Left lung (tissue), 10 donors: ENCODE data around the gene DLG1. TPM values are rescaled to one million over a fixed set of nuclear protein-coding genes. Genes with fewer than 3 reads are reported as not detected.

ENCODE experiments used
- ATAC-seq: fragments of 200-7000 bp; cut with Tn5 transposase; one replicate; pipeline ENCODE4 v1.9.1; 2020; ENCODE audit warnings: moderate library complexity
- DNase-seq, 4 donors: peaks; one replicate each; pipeline ENCODE4 v3.0.0-alpha.2; 2013 to 2020
- H3K27ac ChIP-seq, 2 donors: fragments of 200-600 bp; sonication (generic) in 1 of 2; one replicate each; pipeline versions ENCODE4 v1.5.0 to v1.8.0; 2020 to 2021
- H3K27me3 ChIP-seq, 2 donors: fragments of 200-600 bp; sonication (generic) in 1 of 2; one replicate each; pipeline versions ENCODE4 v1.5.0 to v1.8.0; 2020 to 2021
- H3K36me3 ChIP-seq, 2 donors: fragments of 200-600 bp; sonication (generic) in 1 of 2; one replicate each; pipeline versions ENCODE4 v1.5.0 to v1.8.0; 2020 to 2021
- H3K4me1 ChIP-seq, 2 donors: fragments of 200-600 bp; one replicate each; pipeline ENCODE4 v1.8.0; 2021
- H3K4me3 ChIP-seq, 2 donors: fragments of 200-600 bp; sonication (generic) in 1 of 2; one replicate each; pipeline versions ENCODE4 v1.5.0 to v1.8.0; 2020 to 2021; ENCODE audit warnings: mild to moderate bottlenecking in 1 of 2
- H3K9me3 ChIP-seq, 2 donors: fragments of 200-600 bp; sonication (generic) in 1 of 2; one replicate each; pipeline versions ENCODE4 v1.5.0 to v1.8.0; 2020 to 2021
- intact Hi-C, 2 donors: fragments of 100-400 bp; cut with DNase I; formaldehyde crosslinking; loops; one replicate each; pipeline versions ENCODE4 v1.11.2 to v1.14.2; 2022
- polyA plus RNA-seq, 6 donors: library from polyadenylated mRNA; unstranded; fragments of 120-200 nt; gene quantifications; one replicate each; pipeline ENCODE4 v1.2.1, GENCODE V29; 2013; ENCODE audit not compliant: insufficient read length in 6 of 6
- total RNA-seq, 2 donors: library from RNA; stranded (reverse); fragmentation: NEBNext Ultra II Directional; extraction: Animal tissue kit (Norgen Biotek cat#: 25700); gene quantifications; one replicate each; pipeline ENCODE4 v1.2.1, GENCODE V29; 2021
- TF ChIP-seq, protein P1 (sequence below), 2 donors: fragments of 200-600 bp; sonication (generic) in 1 of 2; IDR thresholded peaks; one replicate each; pipeline versions ENCODE4 v1.5.0 to v1.8.0; 2021; ENCODE audit warnings: antibody characterized with exemption in 2 of 2
- donor health status: DM: no; HTN: yes; CAD: no.
- donor health status: DM: no; HTN: no; CAD: no.

DLG1 gene
- total and polyA plus RNA-seq, 8 donors: 71.0 to 89.9 (median 83.2) TPM

DNA sequence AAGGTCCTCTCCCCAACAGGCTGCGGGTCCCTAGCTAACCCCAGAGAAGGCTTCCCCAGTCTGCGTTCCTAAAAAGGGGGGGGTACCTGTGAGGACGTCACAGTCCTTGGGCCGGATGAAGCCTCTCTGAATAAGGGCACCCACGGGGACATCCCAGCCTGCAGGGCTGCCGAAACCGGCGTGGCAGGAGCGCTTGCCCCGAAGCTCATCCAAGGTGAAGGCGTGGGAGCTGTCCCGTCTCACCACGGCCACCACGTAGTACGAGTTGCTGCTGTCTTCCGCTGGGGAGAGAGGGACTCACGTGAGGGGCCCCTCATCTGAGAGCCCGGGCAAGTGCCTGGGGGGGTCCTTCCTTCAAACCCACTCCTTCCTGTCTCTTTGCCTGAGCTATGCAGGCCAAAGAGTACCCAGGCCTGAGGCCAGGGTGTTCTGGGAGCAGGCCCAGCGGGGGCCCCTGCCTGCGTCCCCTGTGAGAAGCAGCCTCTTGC, 288.8 kb downstream of the DLG1 start:
- DNase-seq (peak in 1 of 4 donors; percentile 35), ATAC-seq (no peak)
- no peaks in the 10 kb centered on the region for H3K9me3 ChIP-seq
- no peaks in the 10 kb centered on the region for H3K36me3 ChIP-seq
- no peak overlapping the region for H3K27ac ChIP-seq
- no peaks in the 10 kb centered on the region for H3K27me3 ChIP-seq
- no peak overlapping the region for H3K4me3 ChIP-seq
- intact Hi-C loops: loop anchor here in 1 of 2 donors (10.0 kb wide), 1 partner anchor 165 kb away; no protein-coding TSS in a partner anchor
- H3K4me1 ChIP-seq: no peaks in the 10 kb centered on the region
- TF ChIP-seq, protein P1, sequence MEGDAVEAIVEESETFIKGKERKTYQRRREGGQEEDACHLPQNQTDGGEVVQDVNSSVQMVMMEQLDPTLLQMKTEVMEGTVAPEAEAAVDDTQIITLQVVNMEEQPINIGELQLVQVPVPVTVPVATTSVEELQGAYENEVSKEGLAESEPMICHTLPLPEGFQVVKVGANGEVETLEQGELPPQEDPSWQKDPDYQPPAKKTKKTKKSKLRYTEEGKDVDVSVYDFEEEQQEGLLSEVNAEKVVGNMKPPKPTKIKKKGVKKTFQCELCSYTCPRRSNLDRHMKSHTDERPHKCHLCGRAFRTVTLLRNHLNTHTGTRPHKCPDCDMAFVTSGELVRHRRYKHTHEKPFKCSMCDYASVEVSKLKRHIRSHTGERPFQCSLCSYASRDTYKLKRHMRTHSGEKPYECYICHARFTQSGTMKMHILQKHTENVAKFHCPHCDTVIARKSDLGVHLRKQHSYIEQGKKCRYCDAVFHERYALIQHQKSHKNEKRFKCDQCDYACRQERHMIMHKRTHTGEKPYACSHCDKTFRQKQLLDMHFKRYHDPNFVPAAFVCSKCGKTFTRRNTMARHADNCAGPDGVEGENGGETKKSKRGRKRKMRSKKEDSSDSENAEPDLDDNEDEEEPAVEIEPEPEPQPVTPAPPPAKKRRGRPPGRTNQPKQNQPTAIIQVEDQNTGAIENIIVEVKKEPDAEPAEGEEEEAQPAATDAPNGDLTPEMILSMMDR (IDR thresholded peaks at IDR 0.05): no peak

DNA sequence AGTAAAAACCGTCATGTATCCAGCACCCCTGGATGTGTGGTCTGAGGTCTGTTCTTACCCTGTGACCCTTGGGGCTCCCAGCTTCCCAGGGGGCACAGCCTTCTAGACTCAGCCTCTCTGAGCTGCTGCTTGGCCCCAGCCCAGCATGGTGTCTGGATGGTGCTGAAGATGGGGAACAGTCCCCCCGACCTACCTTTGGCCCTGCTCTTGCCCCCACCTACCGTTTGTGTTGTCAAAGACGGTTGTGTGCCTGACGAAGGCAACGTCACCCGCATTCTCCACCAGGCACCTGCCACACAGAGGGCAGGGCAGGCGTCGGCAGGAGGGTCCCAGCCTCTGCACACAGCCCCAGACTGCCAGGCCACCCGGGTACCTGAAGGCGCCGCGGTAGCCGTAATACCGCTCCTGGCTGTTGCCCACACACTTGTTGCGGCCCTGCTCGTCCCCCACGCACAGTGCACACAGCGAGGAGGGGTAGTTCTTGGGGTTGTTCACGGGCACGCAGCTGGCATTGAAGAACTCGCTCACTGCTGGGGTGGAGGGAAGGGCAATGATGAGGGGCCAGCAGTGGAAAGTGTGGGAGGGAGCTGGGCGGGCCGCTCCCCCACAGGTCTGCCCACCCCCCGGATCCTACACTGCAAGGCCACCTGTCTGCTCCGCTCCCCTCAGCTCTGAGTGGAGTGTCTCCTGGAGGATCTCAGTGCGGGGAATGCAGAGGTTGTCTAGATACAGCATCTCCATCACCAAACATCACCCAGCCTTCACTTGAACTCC, 289.8 kb downstream of the DLG1 start:
- TF ChIP-seq, protein P1 (IDR thresholded peaks at IDR 0.05): no peak
- DNase-seq (peak in 1 of 4 donors; percentile 75), ATAC-seq (no peak)
- Histone ChIP-seq H3K9me3 (no peaks in the 10 kb centered on the region), H3K4me1 (peaks cover 0 to 6% of the 10 kb centered on the region in 2 donors), H3K36me3 (no peaks in the 10 kb centered on the region), H3K27me3 (no peaks in the 10 kb centered on the region), H3K27ac (no peak overlapping the region), H3K4me3 (no peak overlapping the region)
- intact Hi-C loops: loop anchor here in 1 of 2 donors (10.0 kb wide), 1 partner anchor 166 kb away; no protein-coding TSS in a partner anchor

DNA sequence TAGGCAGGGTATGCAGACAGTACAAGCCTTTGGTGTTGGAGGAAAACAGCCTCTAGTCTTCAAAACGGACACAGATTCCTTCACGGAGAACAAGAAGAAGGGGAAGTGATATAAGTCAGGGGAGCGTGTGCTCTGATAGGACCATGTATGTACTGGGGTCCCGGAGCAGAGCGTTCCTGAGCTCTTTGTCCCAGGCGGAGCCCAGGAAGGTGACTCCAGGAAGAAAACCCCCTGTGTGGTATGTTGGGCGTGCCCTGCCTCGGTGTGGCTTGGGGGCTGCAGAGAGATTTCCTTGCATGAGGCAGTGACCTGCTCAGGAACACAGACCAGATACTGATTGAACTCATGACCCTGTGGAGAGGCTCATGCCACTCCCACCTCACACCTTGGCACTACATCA, 290.5 kb downstream of the DLG1 start:
- TF ChIP-seq, protein P1 (IDR thresholded peaks at IDR 0.05): no peak
- no peak overlapping the region for H3K27ac ChIP-seq
- peak in 1 of 4 donors; percentile 32 for DNase-seq
- intact Hi-C loops: loop anchor here in 1 of 2 donors (10.0 kb wide), 1 partner anchor 167 kb away; no protein-coding TSS in a partner anchor
- H3K4me1 ChIP-seq: peaks cover 0 to 8% of the 10 kb centered on the region in 2 donors
- H3K9me3 ChIP-seq: no peaks in the 10 kb centered on the region
- H3K36me3 ChIP-seq: no peaks in the 10 kb centered on the region
- no peaks in the 10 kb centered on the region for H3K27me3 ChIP-seq
- ATAC-seq: no peak
- H3K4me3 ChIP-seq: no peak overlapping the region

DNA sequence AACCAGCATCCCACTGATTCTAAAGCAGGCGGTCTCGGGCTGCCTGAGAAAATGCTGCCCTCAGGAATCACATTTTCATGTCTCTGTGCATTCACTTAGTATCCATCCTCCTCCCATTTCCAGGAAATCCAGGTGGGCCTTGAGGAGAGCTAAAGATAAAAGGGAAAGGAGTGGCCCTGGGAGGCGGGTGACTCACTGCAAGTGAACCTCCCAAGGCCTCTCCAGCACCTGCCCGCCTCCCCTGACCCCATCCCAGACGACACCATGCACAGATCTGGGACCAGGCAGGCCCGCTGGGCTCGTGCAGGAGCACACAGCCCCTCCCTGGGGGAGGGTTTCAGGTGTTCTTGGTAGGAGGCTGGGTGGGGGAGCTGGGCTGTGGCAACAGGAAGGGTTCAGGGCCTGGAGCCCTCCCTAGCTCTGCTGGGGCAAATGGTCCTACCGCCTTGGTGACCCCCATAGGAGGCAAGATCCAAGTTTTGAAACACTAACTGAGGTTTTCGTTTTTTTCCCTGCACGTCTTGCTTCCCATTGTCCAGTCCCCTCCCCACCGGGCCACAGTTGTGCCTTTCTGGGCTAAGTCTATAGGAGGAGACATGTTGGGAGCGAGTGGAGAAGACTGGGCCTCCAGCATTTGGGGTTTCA, 291.0 kb downstream of the DLG1 start:
- Histone ChIP-seq H3K4me1 (peaks cover 0 to 10% of the 10 kb centered on the region in 2 donors), H3K9me3 (no peaks in the 10 kb centered on the region), H3K27me3 (no peaks in the 10 kb centered on the region), H3K36me3 (no peaks in the 10 kb centered on the region), H3K27ac (no peak overlapping the region), H3K4me3 (no peak overlapping the region)
- DNase-seq (peak in 1 of 4 donors; percentile 56), ATAC-seq (no peak)
- intact Hi-C loops: loop anchor here in 1 of 2 donors (10.0 kb wide), 1 partner anchor 167 kb away; no protein-coding TSS in a partner anchor
- TF ChIP-seq, protein P1 (IDR thresholded peaks at IDR 0.05): no peak

DNA sequence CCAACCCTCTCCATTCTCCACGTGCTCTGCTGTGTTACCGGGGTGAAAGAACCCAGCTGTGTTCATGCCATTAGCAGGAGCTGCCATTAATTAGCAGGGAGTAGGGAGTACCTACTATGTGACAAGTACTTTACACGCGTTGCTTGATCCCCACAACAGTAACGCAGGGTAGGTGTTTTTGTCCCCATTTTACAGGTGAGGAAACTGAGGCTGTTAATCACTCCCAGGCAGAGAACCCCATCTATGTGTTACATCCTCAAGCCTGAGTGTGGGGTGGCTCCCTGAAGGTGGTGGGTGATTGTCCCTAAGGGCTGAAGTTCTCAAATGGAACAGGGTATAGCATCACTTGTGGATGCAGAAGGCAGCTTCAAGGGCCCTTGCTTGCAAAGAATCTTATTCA, 291.6 kb downstream of the DLG1 start:
- DNase-seq: no peak
- H3K36me3 ChIP-seq: no peaks in the 10 kb centered on the region
- intact Hi-C loops: loop anchor here in 1 of 2 donors (10.0 kb wide), 1 partner anchor 168 kb away; no protein-coding TSS in a partner anchor
- no peak for ATAC-seq
- peaks cover 0 to 15% of the 10 kb centered on the region in 2 donors for H3K4me1 ChIP-seq
- no peaks in the 10 kb centered on the region for H3K9me3 ChIP-seq
- H3K27me3 ChIP-seq: no peaks in the 10 kb centered on the region
- TF ChIP-seq, protein P1 (IDR thresholded peaks at IDR 0.05): no peak
- H3K27ac ChIP-seq: no peak overlapping the region
- no peak overlapping the region for H3K4me3 ChIP-seq
